DND-41 (cell line): ENCODE measurements around the gene SERPINA5.

Experiments used
- ATAC-seq: fragments of 200-7000 bp; cut with Tn5 transposase; 3 replicates; pipeline ENCODE4 v1.9.1; 2021; ENCODE audit warnings: low read depth; ENCODE audit not compliant: insufficient read depth
- DNase-seq: peaks from one replicate; pipeline ENCODE4 v3.0.0-alpha.2; 2020
- H2AFZ ChIP-seq: 2 replicates; pipeline ENCODE4 v1.6.0; 2012; ENCODE audit warnings: low read depth, low read length
- H3K27ac ChIP-seq: 2 replicates; pipeline ENCODE4 v1.5.1; 2012; ENCODE audit warnings: low read length, inconsistent platforms
- H3K27me3 ChIP-seq: fragments of 200-600 bp; sonication (generic); 2 replicates; pipeline ENCODE4 v1.6.0; 2012; ENCODE audit warnings: low read length, mild to moderate bottlenecking, inconsistent platforms; ENCODE audit not compliant: insufficient read depth, poor library complexity
- H3K36me3 ChIP-seq: 2 replicates; pipeline ENCODE4 v1.5.1; 2012; ENCODE audit warnings: low read length, inconsistent platforms; ENCODE audit not compliant: insufficient read depth
- H3K4me1 ChIP-seq: 2 replicates; pipeline ENCODE4 v1.5.1; 2012; ENCODE audit warnings: mild to moderate bottlenecking, low read length; ENCODE audit not compliant: insufficient read depth
- H3K4me2 ChIP-seq: 2 replicates; pipeline ENCODE4 v1.6.0; 2012; ENCODE audit warnings: mild to moderate bottlenecking, moderate library complexity, low read length, inconsistent platforms; ENCODE audit not compliant: insufficient read depth
- H3K4me3 ChIP-seq, 2 experiments: fragments of 200-600 bp in 1 of 2; shearing (Covaris generic) in 1 of 2; 2 replicates each; pipeline ENCODE4 v1.5.1; 2012 to 2016; ENCODE audit warnings: inconsistent platforms in 2 of 2, low read length in 2 of 2, mild to moderate bottlenecking in 2 of 2, low read depth in 1 of 2, moderate library complexity in 1 of 2
- H3K79me2 ChIP-seq: 2 replicates; pipeline ENCODE4 v1.6.0; 2012; ENCODE audit warnings: low read length, inconsistent platforms; ENCODE audit not compliant: insufficient read depth
- H3K9ac ChIP-seq: 2 replicates; pipeline ENCODE4 v1.6.0; 2012; ENCODE audit warnings: low read depth, mild to moderate bottlenecking, inconsistent platforms, low read length, moderate library complexity
- H3K9me3 ChIP-seq: 2 replicates; pipeline ENCODE4 v1.5.1; 2012; ENCODE audit warnings: low read length, moderate library complexity, mild to moderate bottlenecking, inconsistent platforms; ENCODE audit not compliant: insufficient read depth, severe bottlenecking
- H4K20me1 ChIP-seq: 2 replicates; pipeline ENCODE4 v1.6.0; 2012; ENCODE audit warnings: low read length; ENCODE audit not compliant: insufficient read depth
- EZH2 ChIP-seq: IDR thresholded peaks from 3 replicates; pipeline ENCODE4 v1.6.1; 2012; ENCODE audit warnings: borderline replicate concordance, low read depth, mild to moderate bottlenecking, moderate library complexity, low read length, inconsistent platforms; ENCODE audit not compliant: severe bottlenecking
- TF ChIP-seq, protein P1 (sequence below): IDR thresholded peaks from 2 replicates; pipeline ENCODE4 v1.5.1; 2012; ENCODE audit warnings: borderline replicate concordance, low read length, moderate library complexity, mild to moderate bottlenecking; ENCODE audit not compliant: poor library complexity, severe bottlenecking; ENCODE audit errors: extremely low read depth

Gene SERPINA5

DNA sequence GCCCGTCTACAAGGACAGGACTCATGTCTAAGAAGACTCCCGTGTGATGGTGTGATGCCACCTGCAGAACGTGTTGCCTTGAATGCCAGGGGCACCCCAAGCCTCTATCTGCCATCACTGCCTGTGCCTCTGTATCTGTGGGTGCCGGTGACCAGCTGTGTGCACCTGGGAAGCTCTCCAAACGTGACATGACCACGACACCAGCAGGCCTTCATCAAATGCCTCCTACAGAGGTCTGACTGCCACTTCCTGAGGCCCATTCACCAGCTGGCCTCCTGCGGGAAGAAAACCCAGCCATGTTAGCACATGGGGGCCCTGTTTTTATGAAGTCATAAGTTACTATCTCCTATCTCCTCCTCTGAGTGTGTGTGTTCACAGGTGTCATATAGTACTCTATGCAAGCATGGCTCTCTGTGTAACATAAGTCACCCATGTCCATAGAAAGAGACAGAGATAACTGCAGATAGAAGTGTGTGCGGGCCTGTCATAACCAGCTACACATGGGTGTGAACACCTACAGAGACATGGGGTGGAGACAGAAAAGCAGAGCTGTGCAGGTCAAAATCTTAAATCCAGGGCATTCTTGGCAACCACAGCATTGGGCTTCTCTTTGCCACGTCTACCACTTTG is 38.3 kb upstream of the SERPINA5 start:
- TF ChIP-seq, protein P1, sequence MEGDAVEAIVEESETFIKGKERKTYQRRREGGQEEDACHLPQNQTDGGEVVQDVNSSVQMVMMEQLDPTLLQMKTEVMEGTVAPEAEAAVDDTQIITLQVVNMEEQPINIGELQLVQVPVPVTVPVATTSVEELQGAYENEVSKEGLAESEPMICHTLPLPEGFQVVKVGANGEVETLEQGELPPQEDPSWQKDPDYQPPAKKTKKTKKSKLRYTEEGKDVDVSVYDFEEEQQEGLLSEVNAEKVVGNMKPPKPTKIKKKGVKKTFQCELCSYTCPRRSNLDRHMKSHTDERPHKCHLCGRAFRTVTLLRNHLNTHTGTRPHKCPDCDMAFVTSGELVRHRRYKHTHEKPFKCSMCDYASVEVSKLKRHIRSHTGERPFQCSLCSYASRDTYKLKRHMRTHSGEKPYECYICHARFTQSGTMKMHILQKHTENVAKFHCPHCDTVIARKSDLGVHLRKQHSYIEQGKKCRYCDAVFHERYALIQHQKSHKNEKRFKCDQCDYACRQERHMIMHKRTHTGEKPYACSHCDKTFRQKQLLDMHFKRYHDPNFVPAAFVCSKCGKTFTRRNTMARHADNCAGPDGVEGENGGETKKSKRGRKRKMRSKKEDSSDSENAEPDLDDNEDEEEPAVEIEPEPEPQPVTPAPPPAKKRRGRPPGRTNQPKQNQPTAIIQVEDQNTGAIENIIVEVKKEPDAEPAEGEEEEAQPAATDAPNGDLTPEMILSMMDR, result no peak
- TF ChIP-seq EZH2, result no peak
- no peak for DNase-seq
- Histone ChIP-seq H3K27ac (no peak overlapping the region), H3K9me3 (no peaks in the 10 kb centered on the region), H3K27me3 (no peaks in the 10 kb centered on the region), H3K4me3 (no peak overlapping the region), H3K36me3 (no peaks in the 10 kb centered on the region), H3K4me1 (no peaks in the 10 kb centered on the region), H2AFZ (no peak overlapping the region), H3K9ac (no peak overlapping the region), H3K4me2 (no peak overlapping the region), H4K20me1 (no peaks in the 10 kb centered on the region), H3K79me2 (no peaks in the 10 kb centered on the region)
- no peak for ATAC-seq

DNA sequence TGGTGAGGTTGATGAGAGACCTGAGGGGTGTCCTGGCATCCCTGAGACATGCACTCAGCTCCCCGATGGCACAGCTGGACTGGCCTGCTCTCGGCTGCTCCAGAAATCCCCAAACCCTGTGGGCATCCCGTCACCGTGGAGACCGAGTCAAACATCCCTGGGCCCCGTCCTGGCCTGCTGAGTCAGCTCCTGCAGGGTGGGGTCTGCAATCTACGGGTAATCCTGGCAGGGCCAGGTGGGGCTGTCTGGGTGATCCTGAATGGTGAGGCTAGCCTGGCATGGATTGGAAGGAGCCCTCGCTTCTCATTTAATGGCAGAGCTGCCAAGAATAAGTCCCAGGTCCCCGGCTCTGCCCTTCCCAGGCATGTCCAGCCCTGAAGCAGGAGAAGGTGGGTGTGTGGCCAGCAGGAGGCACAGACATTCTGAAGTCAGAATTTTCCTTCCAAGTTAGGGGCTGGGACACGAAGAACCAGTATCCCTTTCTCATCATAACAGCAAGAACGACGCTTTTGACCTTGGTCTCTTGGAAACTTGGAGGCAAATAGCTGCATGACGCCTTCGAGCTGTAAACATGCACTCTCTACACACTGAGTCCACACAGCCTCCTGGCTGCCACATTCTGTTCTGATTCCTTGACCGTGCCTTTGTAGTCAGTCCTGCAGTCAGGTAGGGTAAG is 37.6 kb upstream of the SERPINA5 start:
- Histone ChIP-seq H3K4me3 (no peak overlapping the region), H2AFZ (no peak overlapping the region), H3K4me1 (no peaks in the 10 kb centered on the region), H3K79me2 (no peaks in the 10 kb centered on the region), H3K9ac (no peak overlapping the region), H3K9me3 (no peaks in the 10 kb centered on the region), H3K27me3 (no peaks in the 10 kb centered on the region), H3K4me2 (no peak overlapping the region), H3K36me3 (no peaks in the 10 kb centered on the region), H4K20me1 (no peaks in the 10 kb centered on the region), H3K27ac (no peak overlapping the region)
- DNase-seq (no peak), ATAC-seq (no peak)
- no peak for TF ChIP-seq EZH2
- TF ChIP-seq, protein P1, result no peak

DNA sequence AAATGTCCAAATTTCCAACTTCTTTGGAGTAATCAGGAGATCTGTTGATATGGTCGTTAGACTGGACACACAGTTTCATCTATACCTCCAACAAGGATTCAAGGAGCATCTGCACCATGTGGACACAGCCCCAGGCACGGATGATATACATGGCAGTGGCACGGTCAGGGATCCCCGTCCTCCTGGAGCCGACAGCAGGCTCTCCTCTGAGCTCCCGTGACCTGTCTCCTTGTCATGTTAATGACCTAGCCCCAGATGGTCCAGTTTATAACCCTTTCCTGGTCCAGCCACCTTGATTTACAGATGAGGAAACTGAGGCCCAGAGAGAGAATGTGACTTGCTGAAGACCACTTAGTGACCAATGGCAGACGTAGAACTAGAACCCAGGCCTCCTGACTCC is 36.5 kb upstream of the SERPINA5 start:
- no peak overlapping the region for H3K9ac ChIP-seq

More for the DNA sequence above, 36.5 kb upstream of the SERPINA5 start:
- Histone ChIP-seq H3K27ac (no peak overlapping the region), H3K4me1 (no peaks in the 10 kb centered on the region), H3K9me3 (no peaks in the 10 kb centered on the region), H4K20me1 (no peaks in the 10 kb centered on the region), H3K27me3 (no peaks in the 10 kb centered on the region), H3K79me2 (no peaks in the 10 kb centered on the region), H2AFZ (no peak overlapping the region), H3K4me3 (no peak overlapping the region), H3K36me3 (no peaks in the 10 kb centered on the region), H3K4me2 (no peak overlapping the region)
- DNase-seq (no peak), ATAC-seq (no peak)
- no peak for TF ChIP-seq EZH2
- TF ChIP-seq, protein P1, result no peak
